GM18873 (cell line): Measurements from ENCODE around the gene LPP.

Experiments
- ATAC-seq: cut with Tn5 transposase; IDR thresholded peaks from one replicate; pipeline ENCODE4 v1.9.1; 2021; ENCODE audit warnings: mild to moderate bottlenecking, moderate library complexity, moderate number of reproducible peaks; ENCODE audit not compliant: unreplicated experiment, low FRiP score

LPP gene

GRCh38 chr3:188319569-188319968 is 165.6 kb downstream of the LPP start:
- no peak for ATAC-seq

GRCh38 chr3:188320757-188321156 is 166.8 kb downstream of the LPP start:
- no peak for ATAC-seq

- ATAC-seq, result no peak
Observed at GRCh38 chr3:188321258-188321657, 167.3 kb downstream of the LPP start.

- ATAC-seq, result no peak
Observed at GRCh38 chr3:188322135-188322887, 168.4 kb downstream of the LPP start.

GRCh38 chr3:188323067-188323842 is 169.3 kb downstream of the LPP start:
- no peak for ATAC-seq

GRCh38 chr3:188326111-188326510 is 172.2 kb downstream of the LPP start:
- no peak for ATAC-seq

GRCh38 chr3:188326968-188327367 is 173.0 kb downstream of the LPP start:
- no peak for ATAC-seq

- no peak for ATAC-seq
Observed at GRCh38 chr3:188327433-188327832, 173.5 kb downstream of the LPP start.

- ATAC-seq, result no peak
Observed at GRCh38 chr3:188330138-188330537, 176.2 kb downstream of the LPP start.

- ATAC-seq, result no peak
Observed at GRCh38 chr3:188331166-188331565, 177.2 kb downstream of the LPP start.

GRCh38 chr3:188332085-188332484 is 178.1 kb downstream of the LPP start:
- ATAC-seq, result no peak

GRCh38 chr3:188335656-188336055 is 181.7 kb downstream of the LPP start:
- ATAC-seq, result no peak

GRCh38 chr3:188336178-188336577 is 182.2 kb downstream of the LPP start:
- no peak for ATAC-seq

- ATAC-seq, result no peak
Observed at GRCh38 chr3:188337232-188337631, 183.3 kb downstream of the LPP start.

GRCh38 chr3:188338086-188338485 is 184.1 kb downstream of the LPP start:
- ATAC-seq, result no peak

GRCh38 chr3:188339410-188340295 is 185.7 kb downstream of the LPP start:
- ATAC-seq, result no peak

GRCh38 chr3:188341501-188341900 is 187.5 kb downstream of the LPP start:
- no peak for ATAC-seq

- no peak for ATAC-seq
Observed at GRCh38 chr3:188342991-188343732, 189.2 kb downstream of the LPP start.

GRCh38 chr3:188343894-188344293 is 189.9 kb downstream of the LPP start:
- no peak for ATAC-seq

- ATAC-seq, result no peak
Observed at GRCh38 chr3:188345223-188345622, 191.3 kb downstream of the LPP start.
